Vagina (tissue), 2 donors: ENCODE measurements around the gene ADPRH.

ENCODE experiments used
- POLR2A ChIP-seq, 2 donors: fragments of 450-650 bp; IDR thresholded peaks; one replicate each; pipeline ENCODE4 v1.6.1; 2017; ENCODE audit warnings: antibody characterized with exemption in 2 of 2, mild to moderate bottlenecking in 2 of 2, moderate library complexity in 2 of 2
- TF ChIP-seq, protein P1 (sequence below), 3 experiments: fragments of 450-650 bp in 2 of 3; fragments of 200-600 bp in 1 of 3; sonication (generic) in 1 of 3; IDR thresholded peaks; one replicate each; pipeline ENCODE4 v1.5.1; 2017 to 2019; ENCODE audit warnings: antibody characterized with exemption in 3 of 3, mild to moderate bottlenecking in 2 of 3, moderate library complexity in 2 of 3

GRCh38 chr3:119585856-119586570 is 6.7 kb downstream of the ADPRH start:
- no peak for TF ChIP-seq POLR2A (IDR thresholded peaks at IDR 0.05)
- TF ChIP-seq, protein P1, sequence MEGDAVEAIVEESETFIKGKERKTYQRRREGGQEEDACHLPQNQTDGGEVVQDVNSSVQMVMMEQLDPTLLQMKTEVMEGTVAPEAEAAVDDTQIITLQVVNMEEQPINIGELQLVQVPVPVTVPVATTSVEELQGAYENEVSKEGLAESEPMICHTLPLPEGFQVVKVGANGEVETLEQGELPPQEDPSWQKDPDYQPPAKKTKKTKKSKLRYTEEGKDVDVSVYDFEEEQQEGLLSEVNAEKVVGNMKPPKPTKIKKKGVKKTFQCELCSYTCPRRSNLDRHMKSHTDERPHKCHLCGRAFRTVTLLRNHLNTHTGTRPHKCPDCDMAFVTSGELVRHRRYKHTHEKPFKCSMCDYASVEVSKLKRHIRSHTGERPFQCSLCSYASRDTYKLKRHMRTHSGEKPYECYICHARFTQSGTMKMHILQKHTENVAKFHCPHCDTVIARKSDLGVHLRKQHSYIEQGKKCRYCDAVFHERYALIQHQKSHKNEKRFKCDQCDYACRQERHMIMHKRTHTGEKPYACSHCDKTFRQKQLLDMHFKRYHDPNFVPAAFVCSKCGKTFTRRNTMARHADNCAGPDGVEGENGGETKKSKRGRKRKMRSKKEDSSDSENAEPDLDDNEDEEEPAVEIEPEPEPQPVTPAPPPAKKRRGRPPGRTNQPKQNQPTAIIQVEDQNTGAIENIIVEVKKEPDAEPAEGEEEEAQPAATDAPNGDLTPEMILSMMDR (IDR thresholded peaks at IDR 0.05), result no peak
